HT1080 (cell line): Measurements from ENCODE around the gene CXXC4. TPM values are rescaled to one million over a fixed set of nuclear protein-coding genes. Genes with fewer than 3 reads are reported as not detected.
A peak's percentile ranks its signal among the peaks of the same experiment; 100 is the strongest.

ENCODE experiments used
- DNase-seq: peaks from one replicate; pipeline ENCODE4 v3.0.0-alpha.2; 2015; ENCODE audit warnings: low read depth
- polyA plus RNA-seq, 2 experiments: library from polyadenylated mRNA; depleted of rRNA; stranded (reverse); fragments of >200 nt; gene quantifications; 2 replicates each; pipeline ENCODE4 v1.2.3, GENCODE V29; 2015
- total RNA-seq: library from RNA; depleted of rRNA; stranded (reverse); fragments of >200 nt; shearing (Covaris generic); gene quantifications from 2 replicates; pipeline ENCODE4 v1.2.3, GENCODE V29; 2014; rRNA removed

CXXC4 gene
- 1.4 and 1.7 TPM in 2 replicates for total RNA-seq
- 0.80 and 1.8 TPM in 2 replicates for polyA plus RNA-seq (2015; cell fraction: cytosol; rRNA removed)
- 1.6 TPM in 2 replicates for polyA plus RNA-seq (2015; cell fraction: nucleus; rRNA removed)

GRCh38 chr4:104494822-104495559 lies at the start of gene CXXC4:
TSS of gene CXXC4 (minus strand) at chr4:104494894. CDS start at chr4:104491802, 3,092 bp downstream.
- peak; percentile 70 for DNase-seq

GRCh38 chr4:104533156-104533555 lies 38.5 kb upstream of the CXXC4 start:
- DNase-seq, result no peak

GRCh38 chr4:104532677-104533076 lies 38.0 kb upstream of the CXXC4 start:
- DNase-seq, result no peak

- no peak for DNase-seq
Observed at GRCh38 chr4:104531390-104531789, 36.7 kb upstream of the CXXC4 start.

GRCh38 chr4:104530426-104530825 lies 35.7 kb upstream of the CXXC4 start:
- DNase-seq, result no peak

- peak; percentile 87 for DNase-seq
Observed at GRCh38 chr4:104524591-104524990, 29.9 kb upstream of the CXXC4 start.

- DNase-seq, result no peak
Observed at GRCh38 chr4:104524026-104524425, 29.3 kb upstream of the CXXC4 start.

- no peak for DNase-seq
Observed at GRCh38 chr4:104519588-104519987, 24.9 kb upstream of the CXXC4 start.

GRCh38 chr4:104516884-104517283 lies 22.2 kb upstream of the CXXC4 start:
- peak; percentile 17 for DNase-seq

- no peak for DNase-seq
Observed at GRCh38 chr4:104508224-104508623, 13.5 kb upstream of the CXXC4 start.

- DNase-seq, result no peak
Observed at GRCh38 chr4:104507112-104507511, 12.4 kb upstream of the CXXC4 start.

GRCh38 chr4:104504536-104504935 lies 9.8 kb upstream of the CXXC4 start:
- no peak for DNase-seq

- no peak for DNase-seq
Observed at GRCh38 chr4:104502471-104502870, 7.8 kb upstream of the CXXC4 start.

GRCh38 chr4:104501290-104501689 lies 6.6 kb upstream of the CXXC4 start:
- no peak for DNase-seq

- DNase-seq, result no peak
Observed at GRCh38 chr4:104500442-104500841, 5.7 kb upstream of the CXXC4 start.

GRCh38 chr4:104494185-104494584 lies 509 bp downstream of the CXXC4 start:
- no peak for DNase-seq

GRCh38 chr4:104493081-104493831 lies 1.4 kb downstream of the CXXC4 start:
- no peak for DNase-seq

- peak; percentile 16 for DNase-seq
Observed at GRCh38 chr4:104492183-104492771, 2.4 kb downstream of the CXXC4 start.

GRCh38 chr4:104491481-104492182 lies 3.1 kb downstream of the CXXC4 start:
- DNase-seq, result peak; percentile 46

GRCh38 chr4:104490770-104491480 lies 3.8 kb downstream of the CXXC4 start:
- DNase-seq, result peak; percentile 79
